ENCODE measurements around the gene MGMT. TPM values are rescaled to one million over a fixed set of nuclear protein-coding genes. Genes with fewer than 3 reads are reported as not detected.

MGMT gene
- total RNA-seq, 1 experiment from 2014 or later = 21.2 TPM

DNA sequence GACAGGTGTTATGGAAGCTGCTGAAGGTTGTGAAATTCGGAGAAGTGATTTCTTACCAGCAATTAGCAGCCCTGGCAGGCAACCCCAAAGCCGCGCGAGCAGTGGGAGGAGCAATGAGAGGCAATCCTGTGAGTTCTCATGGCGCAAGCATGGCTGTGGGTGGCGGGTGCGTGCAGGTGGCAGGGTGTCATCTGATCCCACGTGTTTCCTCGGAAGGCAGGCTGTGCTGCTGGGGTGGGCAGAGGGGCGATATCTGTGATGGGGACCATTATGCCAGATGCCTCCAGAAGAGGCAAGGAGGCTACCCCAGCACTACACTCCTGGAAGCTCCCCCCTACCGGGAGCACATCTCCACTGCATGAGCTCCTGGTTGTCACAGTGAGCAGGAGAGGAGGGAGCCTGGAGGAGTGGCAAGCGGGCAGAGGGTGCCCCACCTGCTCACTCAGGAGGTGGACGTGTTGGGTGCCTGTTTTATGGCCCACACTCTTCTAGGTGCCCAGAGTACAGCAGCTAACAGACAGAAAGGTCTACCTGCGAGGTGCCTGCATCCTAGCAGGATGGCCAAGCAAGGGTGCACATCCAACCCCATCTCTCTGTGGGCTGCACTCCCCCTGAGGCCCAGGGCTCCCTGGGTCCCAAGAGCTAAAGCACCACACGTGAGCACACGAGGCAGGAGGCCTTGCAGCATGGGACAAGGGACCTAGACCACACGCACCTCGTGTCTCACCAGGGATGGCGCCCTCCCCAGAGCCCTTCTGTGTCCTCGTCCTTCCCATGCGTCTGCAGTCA lies 292.4 kb downstream of the MGMT start:
- Histone ChIP-seq H3K4me1 (replicated peaks; ENCODE audit: insufficient read depth) (no peaks in the 10 kb centered on the region), H3K9me3 (ENCODE audit: insufficient read depth, low read depth) (no peaks in the 10 kb centered on the region), H3F3A (ENCODE audit: insufficient read depth, low read depth) (no peaks in the 10 kb centered on the region), H4K20me1 (ENCODE audit: insufficient read depth) (no peaks in the 10 kb centered on the region), H3K27ac (no peak overlapping the region), H3K4me2 (no peak overlapping the region), H3K27me3 (ENCODE audit: insufficient read depth, low read depth) (no peaks in the 10 kb centered on the region), H3K36me3 (ENCODE audit: low read depth) (no peaks in the 10 kb centered on the region), H3K79me2 (ENCODE audit: low read depth) (no peaks in the 10 kb centered on the region), H3K4me3 (no peak overlapping the region), H3K9me2 (ENCODE audit: insufficient read depth) (no peaks in the 10 kb centered on the region), H2AFZ (no peak overlapping the region)
- intact Hi-C loops (cut with micrococcal nuclease; ENCODE audit: unreplicated experiment) = no loop called here
- no peak for DNase-seq
- ChIA-PET POLR2A (ENCODE audit: unreplicated experiment) (no interaction called here), CTCF (no interaction called here)
- no TSS peak for BruUV-seq (replicated peaks)
- TF ChIP-seq, protein P1, sequence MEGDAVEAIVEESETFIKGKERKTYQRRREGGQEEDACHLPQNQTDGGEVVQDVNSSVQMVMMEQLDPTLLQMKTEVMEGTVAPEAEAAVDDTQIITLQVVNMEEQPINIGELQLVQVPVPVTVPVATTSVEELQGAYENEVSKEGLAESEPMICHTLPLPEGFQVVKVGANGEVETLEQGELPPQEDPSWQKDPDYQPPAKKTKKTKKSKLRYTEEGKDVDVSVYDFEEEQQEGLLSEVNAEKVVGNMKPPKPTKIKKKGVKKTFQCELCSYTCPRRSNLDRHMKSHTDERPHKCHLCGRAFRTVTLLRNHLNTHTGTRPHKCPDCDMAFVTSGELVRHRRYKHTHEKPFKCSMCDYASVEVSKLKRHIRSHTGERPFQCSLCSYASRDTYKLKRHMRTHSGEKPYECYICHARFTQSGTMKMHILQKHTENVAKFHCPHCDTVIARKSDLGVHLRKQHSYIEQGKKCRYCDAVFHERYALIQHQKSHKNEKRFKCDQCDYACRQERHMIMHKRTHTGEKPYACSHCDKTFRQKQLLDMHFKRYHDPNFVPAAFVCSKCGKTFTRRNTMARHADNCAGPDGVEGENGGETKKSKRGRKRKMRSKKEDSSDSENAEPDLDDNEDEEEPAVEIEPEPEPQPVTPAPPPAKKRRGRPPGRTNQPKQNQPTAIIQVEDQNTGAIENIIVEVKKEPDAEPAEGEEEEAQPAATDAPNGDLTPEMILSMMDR (conservative IDR thresholded peaks at IDR 0.05) = no peak
- TF ChIP-seq EZH2 (IDR thresholded peaks at IDR 0.05; ENCODE audit: low read depth) = no peak

DNA sequence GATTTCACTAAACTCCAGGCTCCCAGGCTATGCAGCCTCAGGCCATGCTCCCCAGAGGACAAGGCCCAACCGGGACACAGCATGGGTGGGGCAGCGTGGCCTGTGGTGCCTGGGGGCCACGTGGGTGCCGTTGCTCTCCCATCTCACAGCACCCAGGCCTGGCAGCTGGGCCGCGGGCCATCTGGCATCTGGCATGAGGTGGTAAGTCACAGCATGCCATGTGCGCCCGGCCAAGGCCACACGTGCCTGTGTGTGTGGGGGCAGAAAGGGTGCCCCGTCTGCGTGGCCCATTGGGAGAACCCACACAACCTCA lies 292.9 kb downstream of the MGMT start:
- Histone ChIP-seq H3K9me3 (ENCODE audit: insufficient read depth, low read depth) (no peaks in the 10 kb centered on the region), H3K79me2 (ENCODE audit: low read depth) (no peaks in the 10 kb centered on the region), H3K4me1 (replicated peaks; ENCODE audit: insufficient read depth) (no peaks in the 10 kb centered on the region), H4K20me1 (ENCODE audit: insufficient read depth) (no peaks in the 10 kb centered on the region), H3F3A (ENCODE audit: insufficient read depth, low read depth) (no peaks in the 10 kb centered on the region), H3K9me2 (ENCODE audit: insufficient read depth) (no peaks in the 10 kb centered on the region), H3K4me3 (no peak overlapping the region), H3K27ac (no peak overlapping the region), H2AFZ (no peak overlapping the region), H3K4me2 (no peak overlapping the region), H3K36me3 (ENCODE audit: low read depth) (no peaks in the 10 kb centered on the region), H3K27me3 (ENCODE audit: insufficient read depth, low read depth) (no peaks in the 10 kb centered on the region)
- no TSS peak for BruUV-seq (replicated peaks)
- intact Hi-C loops (cut with micrococcal nuclease; ENCODE audit: unreplicated experiment) = no loop called here
- no peak for TF ChIP-seq EZH2 (IDR thresholded peaks at IDR 0.05; ENCODE audit: low read depth)
- TF ChIP-seq, protein P1 (conservative IDR thresholded peaks at IDR 0.05) = no peak
- ChIA-PET POLR2A (ENCODE audit: unreplicated experiment) (no interaction called here), CTCF (no interaction called here)
- DNase-seq = no peak

DNA sequence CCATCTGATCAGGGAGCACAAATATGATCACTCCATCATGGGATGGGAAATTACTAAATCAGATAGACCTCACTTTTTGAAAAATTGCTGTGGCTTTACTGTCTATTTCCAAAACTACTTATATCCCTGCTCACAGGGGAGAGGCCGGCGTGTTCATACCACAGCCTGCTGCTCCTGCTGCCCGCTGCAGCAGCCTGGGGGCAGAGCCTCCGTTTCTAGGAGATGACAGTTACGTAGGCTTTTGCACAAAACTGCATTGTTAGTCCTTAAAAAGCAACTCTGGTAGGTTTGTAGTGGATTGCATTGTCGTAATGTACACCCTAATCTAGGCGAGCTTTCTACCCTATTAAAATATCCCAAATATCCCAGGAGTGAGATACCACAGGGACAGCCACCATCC lies 293.4 kb downstream of the MGMT start:
- DNase-seq = no peak
- Histone ChIP-seq H3K36me3 (ENCODE audit: low read depth) (no peaks in the 10 kb centered on the region), H3K27me3 (ENCODE audit: insufficient read depth, low read depth) (no peaks in the 10 kb centered on the region), H3F3A (ENCODE audit: insufficient read depth, low read depth) (no peaks in the 10 kb centered on the region), H3K9me3 (ENCODE audit: insufficient read depth, low read depth) (no peaks in the 10 kb centered on the region), H3K4me2 (no peak overlapping the region), H4K20me1 (ENCODE audit: insufficient read depth) (no peaks in the 10 kb centered on the region), H3K9me2 (ENCODE audit: insufficient read depth) (no peaks in the 10 kb centered on the region), H3K27ac (no peak overlapping the region), H3K4me1 (replicated peaks; ENCODE audit: insufficient read depth) (no peaks in the 10 kb centered on the region), H3K79me2 (ENCODE audit: low read depth) (no peaks in the 10 kb centered on the region), H3K4me3 (no peak overlapping the region), H2AFZ (no peak overlapping the region)
- CTCF ChIA-PET = no interaction called here
- BruUV-seq (replicated peaks) = no TSS peak
- TF ChIP-seq, protein P1 (conservative IDR thresholded peaks at IDR 0.05) = no peak
- TF ChIP-seq EZH2 (IDR thresholded peaks at IDR 0.05; ENCODE audit: low read depth) = no peak
- intact Hi-C loops (cut with micrococcal nuclease; ENCODE audit: unreplicated experiment) = no loop called here
- POLR2A ChIA-PET (ENCODE audit: unreplicated experiment) = no interaction called here

Data from PC-9 (cell line).